IPS DF 19.7 (cell line): Measurements from ENCODE around the gene TMC2.
"Not testable (repeated sequence)": the region's sequence is repeated elsewhere in the genome, so short reads cannot be mapped to it uniquely, and the experiment has no call there.

Experiments
- DNase-seq: peaks from one replicate; pipeline ENCODE4 v3.0.0-alpha.2; 2013; ENCODE audit warnings: low read depth, low spot score

TMC2 gene

DNA sequence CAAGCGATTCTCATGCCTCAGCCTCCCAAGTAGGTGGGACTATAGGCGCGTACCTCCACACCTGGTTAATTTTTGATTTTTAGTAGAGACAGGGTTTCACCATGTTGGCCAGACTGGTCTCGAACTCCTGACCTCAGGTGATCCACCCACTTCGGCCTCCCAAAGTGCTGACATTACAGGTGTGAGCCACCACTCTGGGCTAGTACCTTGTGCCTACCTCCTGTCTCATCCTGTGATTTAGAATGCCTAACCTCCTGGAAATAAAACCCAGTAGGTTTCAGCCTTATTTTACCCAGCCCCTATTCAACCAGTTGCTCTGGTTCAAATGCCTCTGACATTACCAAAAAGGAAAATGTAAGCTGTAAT, 10.2 kb upstream of the TMC2 start:
- DNase-seq = not testable (repeated sequence)

DNA sequence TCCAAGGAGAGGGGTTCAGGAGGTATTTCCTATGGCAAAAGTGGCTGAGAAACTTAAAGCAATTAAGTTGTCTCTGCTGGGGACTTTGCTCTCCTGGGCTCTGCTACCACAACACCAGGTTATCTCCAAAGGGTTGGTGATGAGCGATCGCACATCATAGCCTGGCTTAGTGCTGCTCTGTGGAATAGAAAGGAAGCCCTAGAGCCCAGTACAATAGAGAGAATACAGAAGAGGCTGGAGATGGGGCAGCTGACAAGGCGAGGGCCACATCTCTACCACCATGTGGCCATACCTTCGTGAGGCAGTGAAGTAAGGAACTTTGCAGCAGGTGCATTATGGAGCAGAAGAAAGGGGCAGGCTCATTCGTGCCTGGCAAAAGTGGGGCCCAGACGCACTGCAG, 8.6 kb upstream of the TMC2 start:
- DNase-seq = no peak

DNA sequence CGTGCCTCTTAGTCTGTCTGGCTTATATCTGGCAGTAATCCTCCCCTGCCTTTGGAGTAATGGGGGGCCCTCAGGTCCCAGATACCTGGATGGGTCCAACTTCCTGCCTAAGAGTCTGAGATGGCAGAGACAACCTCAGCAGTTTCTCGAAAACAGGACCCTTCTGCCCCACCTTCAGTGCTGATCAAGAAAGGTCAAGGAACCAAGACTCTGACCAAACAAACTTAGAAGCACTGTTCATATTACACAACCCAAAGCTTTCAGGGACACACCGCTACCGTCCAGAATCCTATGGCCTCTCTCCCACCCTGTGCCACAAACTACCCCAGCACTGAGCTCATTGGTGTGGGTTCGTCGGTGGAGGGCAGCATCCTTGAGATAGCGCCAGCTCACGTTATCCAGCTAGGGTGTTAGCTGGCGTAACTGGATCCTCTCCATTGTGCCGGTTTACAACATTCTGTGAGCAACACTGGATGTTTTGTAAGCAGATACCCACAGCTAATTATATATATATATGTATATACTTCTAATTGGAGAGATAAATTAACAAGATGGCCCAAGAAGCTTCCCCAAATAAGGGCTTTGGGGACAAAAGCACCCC, 7.6 kb upstream of the TMC2 start:
- DNase-seq = no peak

DNA sequence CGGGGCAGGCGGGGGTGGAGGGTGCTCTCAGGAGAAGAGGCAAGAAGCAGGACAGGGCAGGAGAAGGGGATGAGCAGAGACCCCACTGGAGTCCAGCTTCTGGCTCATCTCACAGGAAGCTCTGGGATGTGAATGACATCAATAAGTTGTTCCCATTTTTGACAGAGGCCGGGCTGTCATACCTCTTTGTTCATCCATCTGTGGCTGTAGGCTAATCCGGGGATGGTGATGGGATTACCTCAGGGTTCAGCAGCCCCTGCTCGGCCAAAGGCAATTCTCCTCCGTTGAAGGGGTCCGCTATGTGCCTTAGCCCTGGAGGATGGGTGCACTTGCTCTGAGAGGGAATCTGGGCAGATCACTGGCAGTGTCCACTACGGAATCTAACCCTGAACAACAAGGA, 3.3 kb upstream of the TMC2 start:
- no peak for DNase-seq

DNA sequence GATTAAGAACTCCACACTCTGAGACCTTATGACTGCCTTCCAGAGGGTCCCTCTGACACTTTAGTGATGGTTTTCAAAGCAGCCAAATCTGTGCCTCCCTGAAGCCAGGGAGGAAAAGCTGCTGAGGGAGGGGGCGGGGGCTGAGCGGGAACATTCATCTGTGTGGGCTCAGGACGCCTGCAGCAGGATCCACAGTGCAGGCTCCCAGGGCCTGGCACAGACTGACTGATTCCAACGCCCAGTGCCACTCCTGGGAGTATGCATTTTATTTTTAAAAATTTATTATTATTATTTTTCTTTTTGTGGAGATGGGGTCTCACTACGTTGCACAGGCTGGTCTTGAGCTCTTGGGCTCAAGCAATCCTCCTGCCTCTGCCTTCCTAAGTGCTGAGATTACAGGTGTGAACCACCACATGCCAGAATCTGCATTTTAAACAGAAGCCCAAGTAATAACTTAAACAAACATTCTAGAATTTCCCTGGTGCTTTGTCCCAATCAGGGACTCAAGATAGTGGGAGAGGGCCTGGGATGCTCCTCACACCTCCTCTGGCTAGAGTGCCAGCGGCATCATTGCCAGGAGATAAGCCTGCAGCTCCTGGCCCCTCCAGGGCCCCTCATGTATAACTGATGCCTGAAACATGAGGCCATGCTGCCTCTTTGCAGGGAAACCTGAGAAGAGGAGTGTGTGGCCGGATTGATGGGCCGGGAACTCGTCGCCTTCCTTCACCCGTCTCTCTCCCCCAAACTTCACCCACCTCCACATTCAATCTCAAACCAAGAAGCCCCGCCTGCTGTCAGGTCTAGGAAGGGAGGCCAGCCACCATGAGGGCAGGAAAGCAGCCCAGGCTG, 438 bp upstream of the TMC2 start:
- no peak for DNase-seq

DNA sequence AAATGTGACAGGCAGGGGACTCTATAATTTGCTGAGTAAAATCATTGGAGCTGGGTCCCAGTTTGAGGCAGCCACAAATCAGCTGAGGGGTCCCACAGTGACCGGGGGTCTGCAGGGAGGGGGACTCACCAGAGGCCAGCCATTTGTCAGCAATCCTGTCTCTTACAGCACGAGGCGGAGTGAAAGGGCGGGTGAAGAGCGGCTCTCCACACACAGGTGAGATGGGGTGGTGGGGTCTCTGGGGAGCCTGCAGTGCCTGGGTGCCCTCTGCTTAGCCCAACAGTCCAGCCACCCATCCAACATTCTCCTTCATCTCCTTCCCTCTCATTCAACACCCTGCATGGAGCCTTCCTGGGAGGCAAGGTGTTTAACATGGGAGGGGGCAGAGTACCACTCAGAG, 728 bp downstream of the TMC2 start:
- no peak for DNase-seq

DNA sequence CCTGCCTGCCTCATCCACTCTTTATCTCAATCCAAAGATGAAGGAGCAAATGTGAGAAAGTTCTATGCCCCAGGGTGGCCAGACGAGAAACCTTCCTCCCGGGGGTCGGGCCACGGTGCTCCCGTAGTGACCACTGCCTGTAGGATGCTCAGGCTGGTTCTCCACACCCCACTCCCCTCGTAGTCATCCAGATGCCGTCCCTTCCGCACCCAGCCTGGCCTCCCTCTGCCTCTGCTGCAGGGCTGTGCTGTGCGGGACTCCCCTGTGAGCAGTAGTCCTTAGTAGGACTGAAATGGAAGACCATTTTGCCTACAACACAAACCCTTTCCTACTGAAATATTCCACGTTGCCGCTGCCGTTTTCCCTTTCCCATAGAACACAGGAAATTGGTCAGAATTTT, 2.0 kb downstream of the TMC2 start:
- no peak for DNase-seq

DNA sequence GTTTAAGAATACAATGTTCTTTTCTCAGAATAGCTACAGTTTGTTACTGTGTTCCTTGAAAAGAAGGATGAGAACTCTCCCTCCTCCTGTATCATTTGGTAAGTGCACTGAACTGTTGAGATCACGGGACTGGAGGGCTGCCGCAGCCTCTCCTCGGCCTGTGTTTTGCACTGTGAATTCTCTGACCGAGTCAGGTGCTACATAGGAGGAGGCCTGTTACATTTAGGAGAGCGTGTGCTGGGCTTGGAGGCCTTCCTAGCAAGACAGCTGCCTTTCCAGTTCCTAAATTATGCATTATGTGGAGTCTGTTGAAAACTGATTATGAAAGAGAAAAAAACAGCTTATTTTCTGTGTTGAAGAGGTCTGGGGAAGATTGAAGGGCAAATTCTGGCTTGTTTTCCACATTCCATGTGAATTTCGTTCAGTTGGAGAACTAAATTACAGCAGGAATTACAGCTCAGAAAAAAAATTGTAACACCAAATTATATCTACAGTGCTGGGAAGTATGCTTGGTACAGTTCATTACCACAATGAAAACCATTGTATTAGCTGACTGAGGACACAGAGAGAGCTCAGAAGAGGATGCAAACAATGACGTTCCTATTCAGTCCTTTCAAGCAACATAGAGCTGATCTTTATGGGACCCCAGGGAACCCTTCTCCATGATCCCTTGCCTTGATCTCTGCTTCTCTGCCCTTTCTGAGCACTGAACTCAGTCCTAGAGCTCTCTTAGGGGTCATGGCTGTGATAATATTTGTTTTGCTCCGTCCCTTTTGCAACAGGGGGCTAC, 2.8 kb downstream of the TMC2 start:
- no peak for DNase-seq

DNA sequence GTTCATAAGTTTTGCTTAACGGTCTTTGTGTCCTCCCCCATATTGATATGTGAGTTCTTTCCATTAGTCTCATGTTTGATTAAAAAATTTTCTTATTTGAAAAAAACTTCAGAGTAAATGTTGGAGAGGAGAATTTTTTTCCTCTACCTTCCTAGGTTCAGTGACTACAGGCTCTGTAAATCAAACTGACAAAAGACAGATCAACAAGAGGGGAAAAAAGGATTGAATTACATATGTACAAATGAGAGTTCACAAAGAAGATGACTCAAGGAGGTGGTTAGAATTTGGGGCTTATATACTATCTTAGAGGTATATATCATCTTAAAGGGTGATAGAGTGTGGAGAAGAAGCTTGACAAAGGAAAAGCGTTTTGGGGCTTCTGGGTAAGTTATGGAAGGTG, 5.6 kb downstream of the TMC2 start:
- DNase-seq = no peak

DNA sequence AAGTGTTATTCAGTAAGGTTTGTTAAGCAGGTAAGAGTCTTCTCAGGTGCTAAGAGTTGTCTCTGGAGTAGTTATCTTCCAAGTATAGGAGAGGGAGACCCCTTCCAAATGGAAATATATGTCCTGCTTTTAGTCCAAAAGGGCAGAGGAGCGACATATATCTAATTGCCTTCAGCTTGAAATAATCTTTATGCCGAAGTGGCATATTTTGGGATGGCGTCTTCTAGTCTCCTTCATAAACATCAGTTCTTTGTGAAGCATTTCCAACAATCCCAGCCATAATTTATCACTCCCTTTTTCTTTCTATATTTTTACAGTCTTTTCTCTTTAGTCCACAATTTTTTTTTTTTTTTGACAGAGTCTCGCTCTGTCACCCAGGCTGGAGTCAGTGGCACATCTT, 6.0 kb downstream of the TMC2 start:
- DNase-seq = no peak

DNA sequence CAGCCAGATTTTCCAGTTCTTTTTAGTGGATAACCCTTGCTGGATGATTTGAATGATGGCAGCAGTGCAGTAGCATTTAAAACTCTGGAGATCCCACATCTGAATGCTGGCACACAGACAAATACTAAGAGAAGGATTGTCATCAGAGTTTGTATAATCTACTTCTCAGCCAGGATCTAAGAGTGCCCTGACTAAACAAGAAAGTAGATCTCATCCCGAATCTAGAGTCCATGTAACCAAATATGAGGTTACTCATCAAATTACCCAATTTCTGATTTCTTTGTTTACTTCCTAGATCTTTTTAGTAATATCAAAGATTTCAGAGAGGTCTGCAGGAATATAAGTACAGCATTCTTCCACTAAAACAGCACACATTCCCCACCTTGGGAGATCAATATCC, 7.8 kb downstream of the TMC2 start:
- no peak for DNase-seq

DNA sequence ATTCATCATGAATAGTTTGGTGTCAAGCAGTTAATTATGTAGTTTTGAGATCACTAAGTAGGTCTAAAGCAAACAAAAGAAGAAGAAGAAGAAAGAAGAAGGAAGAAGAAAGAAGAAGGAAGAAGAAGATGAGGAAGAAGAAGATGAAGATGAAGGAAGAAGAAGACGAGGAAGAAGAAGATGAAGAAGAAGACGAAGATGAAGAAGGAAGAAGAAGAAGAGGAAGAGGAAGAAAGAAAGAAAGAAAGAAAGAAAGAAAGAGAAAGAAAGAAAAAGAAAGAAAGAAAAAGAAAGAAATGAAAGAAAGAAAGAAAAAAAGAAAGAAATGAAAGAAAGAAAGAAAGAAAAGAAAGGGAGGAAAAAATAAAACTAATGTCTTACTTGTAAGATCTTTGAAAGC, 9.2 kb downstream of the TMC2 start:
- DNase-seq = no peak

DNA sequence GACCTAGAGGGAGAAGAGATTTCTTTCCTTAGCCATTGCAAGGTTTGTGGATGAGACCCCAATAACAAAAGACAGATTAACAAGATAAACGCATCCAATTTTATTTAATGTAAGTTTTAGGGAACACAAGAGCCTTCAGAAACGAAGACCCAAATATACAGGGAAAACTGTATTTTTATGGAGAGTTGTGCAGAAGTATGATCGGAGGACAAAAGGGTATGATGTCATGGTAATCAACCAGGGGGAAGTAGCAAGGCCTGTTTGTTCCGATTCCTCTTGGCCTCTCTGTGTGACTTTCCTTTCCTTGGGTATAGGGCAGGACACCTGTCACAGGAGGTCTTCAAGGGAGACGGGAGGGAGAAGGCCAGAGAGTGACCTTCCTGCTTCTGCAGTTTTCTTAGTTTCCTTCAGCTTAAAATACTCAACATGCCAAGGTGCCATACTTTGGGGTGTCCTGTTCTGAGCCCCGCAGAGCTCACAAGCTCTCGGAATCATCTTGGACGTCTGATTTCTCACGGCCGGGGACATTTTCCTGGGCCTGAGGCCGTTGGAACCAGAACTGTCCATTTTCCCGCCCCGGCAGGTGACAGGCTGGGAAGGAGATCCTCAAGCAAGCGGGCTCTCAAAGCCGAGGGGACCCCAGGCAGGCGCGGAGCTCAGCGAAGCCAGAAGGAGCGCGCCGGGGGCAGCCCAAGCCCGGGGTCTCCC, 21.7 kb downstream of the TMC2 start:
- DNase-seq = no peak

DNA sequence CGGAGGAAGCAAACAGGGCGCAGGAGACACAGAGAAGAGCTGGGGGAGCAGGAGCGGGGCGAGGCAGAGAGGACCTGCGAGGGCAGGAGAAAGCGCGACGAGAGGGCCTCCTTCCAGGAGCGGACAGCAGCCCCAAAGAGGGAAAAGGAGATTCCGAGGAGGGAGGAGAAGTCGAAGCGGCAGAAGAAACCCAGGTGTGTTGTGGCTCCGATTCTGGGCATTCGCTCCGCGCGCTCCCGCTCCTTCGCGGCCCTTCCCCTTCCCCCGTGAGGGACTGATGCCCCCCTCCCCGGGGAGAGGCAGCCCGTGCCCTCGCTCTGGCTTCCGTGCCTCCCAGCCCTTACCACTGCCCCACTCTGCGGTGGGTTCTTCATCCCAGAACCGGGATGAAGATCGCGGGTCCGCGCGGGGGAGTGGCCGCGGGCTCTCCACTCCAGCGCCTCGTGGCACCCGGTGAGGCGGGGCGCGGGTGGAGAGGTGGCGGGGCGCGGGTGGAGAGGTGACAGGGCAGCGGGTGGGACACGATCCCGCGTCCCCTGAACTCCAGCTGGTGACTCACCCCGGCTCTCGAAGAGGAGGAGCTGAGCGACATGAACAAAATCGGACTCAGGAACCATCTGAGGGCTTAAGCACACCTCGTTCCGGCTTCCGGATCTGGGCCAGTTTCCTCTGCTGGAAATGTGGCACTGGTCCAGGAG, 22.4 kb downstream of the TMC2 start:
- DNase-seq = no peak

DNA sequence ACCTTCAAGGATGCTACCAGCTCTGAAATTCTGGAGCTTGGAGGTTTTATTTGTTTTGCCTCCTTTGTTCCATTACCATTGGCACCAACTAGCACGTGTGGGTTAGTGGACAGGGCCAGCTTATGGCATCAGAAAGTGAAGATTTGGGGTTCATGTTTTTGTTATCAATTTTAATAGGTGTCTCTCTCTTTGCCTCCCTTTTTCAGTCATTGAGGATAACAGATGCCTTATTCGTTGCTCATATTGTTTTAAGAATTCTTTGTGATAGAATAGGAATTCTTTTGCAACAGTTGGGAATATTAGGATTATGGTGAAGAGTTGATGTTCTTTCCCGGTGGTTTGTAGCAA, 22.9 kb downstream of the TMC2 start:
- DNase-seq = no peak

DNA sequence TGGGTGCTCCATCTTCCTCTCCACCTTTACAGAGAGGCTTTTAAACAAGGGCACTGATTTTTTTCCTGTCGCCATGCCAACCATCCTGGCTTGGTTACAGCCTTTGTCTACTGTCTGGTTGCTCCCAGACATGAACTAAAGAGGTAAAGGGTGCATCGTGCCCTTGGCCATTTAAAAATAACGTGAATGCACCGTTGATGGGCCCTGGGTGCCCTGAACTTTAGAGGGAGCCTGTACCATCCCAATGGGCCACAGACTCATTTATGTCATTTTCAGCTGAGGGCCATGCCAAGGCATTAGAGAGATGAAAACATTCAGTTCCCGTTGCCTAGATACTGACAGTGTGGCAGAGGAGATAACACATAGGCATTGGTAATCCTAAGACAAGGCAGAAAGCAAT, 23.3 kb downstream of the TMC2 start:
- DNase-seq = no peak

DNA sequence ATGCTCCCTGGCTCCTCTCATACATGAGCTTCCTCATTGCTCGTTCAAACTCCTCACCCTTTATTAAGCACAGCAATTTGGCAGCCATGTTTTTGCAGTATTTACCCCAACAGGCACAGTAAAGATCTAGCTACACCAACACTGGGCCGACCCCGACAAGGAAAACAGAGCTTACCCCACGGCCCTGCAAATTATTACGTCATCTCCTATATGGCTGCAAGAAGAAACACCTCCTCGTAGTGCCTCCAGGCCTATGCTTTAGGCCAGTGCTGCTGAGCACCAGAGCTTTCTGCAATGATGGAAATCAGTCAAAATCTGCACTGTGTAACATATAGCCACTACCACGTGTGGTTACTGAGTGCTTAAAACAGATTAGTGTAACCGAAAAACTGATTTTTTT, 26.7 kb downstream of the TMC2 start:
- DNase-seq = no peak

DNA sequence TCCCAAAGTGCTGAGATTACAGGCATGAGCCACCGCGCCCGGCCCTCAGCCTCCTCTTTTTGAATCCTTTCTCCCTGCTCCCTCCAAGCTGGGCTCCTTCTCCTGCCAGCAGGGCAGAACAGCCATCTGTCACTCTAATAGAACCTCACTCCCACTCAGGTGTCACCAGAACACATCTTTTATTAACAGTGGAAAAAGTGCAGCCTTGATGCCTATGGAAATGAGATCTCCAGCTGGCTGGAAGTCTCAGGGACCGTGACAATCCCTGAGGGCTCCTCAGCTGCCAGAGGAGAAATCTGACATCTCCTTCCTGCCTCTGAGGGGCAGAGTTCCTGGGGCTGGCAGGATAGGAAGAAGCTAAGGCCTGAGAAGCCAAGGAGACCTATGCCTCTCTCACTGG, 28.0 kb downstream of the TMC2 start:
- no peak for DNase-seq

DNA sequence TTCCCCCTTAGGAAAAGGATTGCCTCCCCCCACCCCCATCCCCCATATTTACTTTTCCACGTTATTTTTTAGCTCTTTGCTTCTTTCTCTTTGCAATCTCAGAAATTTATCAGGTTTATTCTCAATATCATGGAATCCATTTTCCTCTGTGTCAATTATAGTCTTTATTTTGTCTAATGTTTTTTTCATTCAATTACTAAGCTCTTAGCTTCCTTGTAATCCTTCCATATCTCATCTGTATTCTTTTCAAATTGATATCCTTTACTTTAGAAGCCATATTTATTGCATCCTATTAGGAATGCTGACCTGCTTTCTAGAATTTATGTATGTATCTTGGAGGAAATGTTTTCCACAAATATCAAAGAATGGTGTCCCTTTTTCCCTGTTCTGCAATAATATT, 39.3 kb downstream of the TMC2 start:
- no peak for DNase-seq

DNA sequence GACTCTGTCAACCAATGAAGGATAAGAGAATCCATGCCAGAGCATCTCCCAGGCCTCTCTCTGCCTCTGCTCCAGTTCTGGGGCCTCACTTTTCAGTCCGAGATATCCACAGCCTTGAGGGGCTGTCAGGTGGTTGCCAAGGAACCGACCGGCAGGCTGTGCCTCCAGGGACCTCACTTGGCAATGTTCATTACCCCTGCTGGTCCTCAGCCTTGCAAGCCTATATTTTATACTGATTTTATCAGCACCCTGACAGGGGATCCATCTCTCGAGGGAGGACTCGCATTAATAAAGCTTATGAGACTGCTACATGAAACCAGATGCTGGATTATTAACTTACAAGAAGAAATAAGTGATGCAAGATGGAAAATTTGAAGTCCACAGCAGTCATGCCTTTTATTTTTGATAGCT, 39.9 kb downstream of the TMC2 start:
- no peak for DNase-seq

DNA sequence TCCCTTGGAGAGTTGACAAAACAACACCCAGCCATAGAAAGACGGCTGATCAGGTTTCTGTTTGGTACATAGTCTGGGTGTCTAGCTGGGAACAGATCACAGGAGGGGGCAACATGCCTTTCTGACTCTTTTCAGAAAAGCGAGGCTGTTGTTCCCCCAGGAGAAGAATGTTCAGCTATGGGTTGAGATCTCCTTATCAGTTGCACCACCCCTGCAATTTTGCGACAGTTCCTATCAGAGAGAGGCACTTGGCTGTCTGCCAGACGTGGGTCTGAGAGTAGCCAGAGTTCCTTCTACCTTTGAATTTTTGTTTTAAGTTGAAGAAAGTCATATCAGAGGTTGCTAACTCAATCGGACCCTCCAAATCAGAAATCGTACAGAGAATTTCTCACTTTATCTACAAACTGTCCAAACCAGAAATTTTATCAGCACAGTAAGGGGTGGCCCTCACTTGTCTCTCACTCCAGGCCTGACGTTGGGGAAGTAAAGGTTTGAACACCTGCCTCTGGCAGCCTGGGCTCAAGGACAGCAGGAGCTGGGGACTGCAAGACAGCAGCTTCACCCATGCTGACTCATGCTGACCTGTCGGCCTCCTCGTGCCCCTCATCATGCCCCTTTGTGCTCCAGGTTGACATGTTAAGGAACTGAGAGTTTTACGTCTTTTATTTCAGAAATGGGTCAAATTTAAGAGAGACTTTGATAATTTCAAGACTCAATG, 42.3 kb downstream of the TMC2 start:
- no peak for DNase-seq
